C4-2B (cell line): ENCODE data around the gene C1orf174.

Source experiments
- H3K27ac ChIP-seq: fragments of 450-650 bp; 2 replicates; pipeline ENCODE4 v1.5.1; 2017
- CTCF ChIP-seq: fragments of 450-650 bp; conservative IDR thresholded peaks from 2 replicates; pipeline ENCODE4 v1.5.1; 2017; ENCODE audit warnings: mild to moderate bottlenecking
- ZFX ChIP-seq: fragments of 450-650 bp; IDR thresholded peaks from 2 replicates; pipeline ENCODE4 v1.6.1; 2017

The C1orf174 gene

GRCh38 chr1:3842912-3843311, 57.2 kb downstream of the C1orf174 start:
- H3K27ac ChIP-seq: no peak overlapping the region
- TF ChIP-seq ZFX (no peak), CTCF (no peak)

- H3K27ac ChIP-seq: no peak overlapping the region
- TF ChIP-seq ZFX (no peak), CTCF (no peak)
Measured at GRCh38 chr1:3841491-3841890, 58.6 kb downstream of the C1orf174 start.
